ENCODE results near the gene MAST3.
"Not testable (repeated sequence)": the region's sequence is repeated elsewhere in the genome, so short reads cannot be mapped to it uniquely, and the experiment has no call there.

Gene MAST3

GRCh38 chr19:18089096-18089541 lies 8.5 kb upstream of the MAST3 start:
- peak; percentile 66 for DNase-seq

- DNase-seq: no peak
These were observed 7.9 kb upstream of the MAST3 start for GRCh38 chr19:18089726-18090125.

- DNase-seq: no peak
These were observed 6.9 kb upstream of the MAST3 start for GRCh38 chr19:18090545-18091216.

- peak; percentile 87 for DNase-seq
These were observed 6.4 kb upstream of the MAST3 start for GRCh38 chr19:18091217-18091608.

GRCh38 chr19:18093439-18094161 lies 4.0 kb upstream of the MAST3 start:
- no peak for DNase-seq

- DNase-seq: no peak
These were observed 1.3 kb upstream of the MAST3 start for GRCh38 chr19:18096258-18096657.

- DNase-seq: no peak
These were observed 664 bp downstream of the MAST3 start for GRCh38 chr19:18097993-18098890.

GRCh38 chr19:18098891-18099622 lies 1.5 kb downstream of the MAST3 start:
- peak; percentile 39 for DNase-seq

- DNase-seq: no peak
These were observed 2.0 kb downstream of the MAST3 start for GRCh38 chr19:18099623-18099995.

- no peak for DNase-seq
These were observed 3.1 kb downstream of the MAST3 start for GRCh38 chr19:18100710-18101109.

GRCh38 chr19:18101268-18101667 lies 3.7 kb downstream of the MAST3 start:
- DNase-seq: no peak

- no peak for DNase-seq
These were observed 5.5 kb downstream of the MAST3 start for GRCh38 chr19:18102916-18103542.

GRCh38 chr19:18104793-18105131 lies 7.2 kb downstream of the MAST3 start:
- no peak for DNase-seq

GRCh38 chr19:18105259-18105658 lies 7.7 kb downstream of the MAST3 start:
- not testable (repeated sequence) for DNase-seq

- DNase-seq: no peak
These were observed 9.7 kb downstream of the MAST3 start for GRCh38 chr19:18107235-18107634.

- DNase-seq: no peak
These were observed 11.3 kb downstream of the MAST3 start for GRCh38 chr19:18108897-18109296.

- no peak for DNase-seq
These were observed 11.8 kb downstream of the MAST3 start for GRCh38 chr19:18109341-18109732.

- DNase-seq: peak; percentile 37
These were observed 12.4 kb downstream of the MAST3 start for GRCh38 chr19:18109733-18110608.

- DNase-seq: no peak
These were observed 13.1 kb downstream of the MAST3 start for GRCh38 chr19:18110609-18111232.

- peak; percentile 74 for DNase-seq
These were observed 15.5 kb downstream of the MAST3 start for GRCh38 chr19:18112989-18113478.

- no peak for DNase-seq
These were observed 16.2 kb downstream of the MAST3 start for GRCh38 chr19:18113827-18114226.

Measured in stimulated activated naive CD4-positive, alpha-beta T cell treated with Interleukin-2 at 50 U/mL for 16 hours (primary cell).